ENCODE data around the gene LGALS16. TPM values are rescaled to one million over a fixed set of nuclear protein-coding genes. Genes with fewer than 3 reads are reported as not detected.
"Not testable (repeated sequence)": the region's sequence is repeated elsewhere in the genome, so short reads cannot be mapped to it uniquely, and the experiment has no call there.

The LGALS16 gene, protein sequence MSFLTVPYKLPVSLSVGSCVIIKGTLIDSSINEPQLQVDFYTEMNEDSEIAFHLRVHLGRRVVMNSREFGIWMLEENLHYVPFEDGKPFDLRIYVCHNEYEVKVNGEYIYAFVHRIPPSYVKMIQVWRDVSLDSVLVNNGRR
- not detected for total RNA-seq

- Mint-ChIP-seq H3K27ac (no peak within 1 kb of the TSS), H3K4me3 (no peak within 1 kb of the TSS), H3K27me3 (peaks cover 39% of the 10 kb centered on the region), H3K9me3 (ENCODE audit: low read depth) (no peaks in the 10 kb centered on the region), H3K36me3 (no peaks in the 10 kb centered on the region), H3K4me1 (no peaks in the 10 kb centered on the region)
- CTCF ChIA-PET: no interaction called here
- ATAC-seq (no peak), DNase-seq (no peak)
Observed at GRCh38 chr19:39655613-39656012, at the start of gene LGALS16. TSS of gene LGALS16 (plus strand) at chr19:39655913. CDS start at chr19:39655962, 49 bp downstream.

GRCh38 chr19:39607021-39607420, 48.7 kb upstream of the LGALS16 start:
- DNase-seq: no peak
- CTCF ChIA-PET: no interaction called here
- Mint-ChIP-seq H3K9me3 (ENCODE audit: low read depth) (peaks cover 2% of the 10 kb centered on the region), H3K27me3 (peaks cover 25% of the 10 kb centered on the region), H3K4me1 (no peaks in the 10 kb centered on the region), H3K4me3 (no peak overlapping the region), H3K27ac (no peak overlapping the region), H3K36me3 (no peaks in the 10 kb centered on the region)
- ATAC-seq: no peak

DNA sequence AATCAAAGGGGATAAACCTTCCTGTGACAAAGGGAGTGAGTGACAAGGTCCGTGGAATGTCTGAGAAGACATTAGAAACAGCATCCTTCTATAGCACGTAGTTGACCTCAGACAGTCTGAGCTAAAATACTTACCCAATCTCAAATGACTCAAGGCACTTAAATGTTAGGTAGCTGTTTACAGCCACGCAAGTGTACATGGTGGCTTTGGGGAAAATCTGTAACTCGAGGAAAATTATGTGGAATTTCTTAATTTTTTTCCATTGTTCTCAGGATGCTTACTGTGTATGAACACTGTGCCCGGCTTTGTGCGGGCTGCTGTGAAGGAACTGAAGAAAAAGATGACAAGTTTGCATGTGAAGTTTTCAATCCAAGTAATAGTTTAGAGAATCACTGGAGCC, 48.2 kb upstream of the LGALS16 start:
- peaks cover 30% of the 10 kb centered on the region for H3K27me3 Mint-ChIP-seq
- H3K36me3 Mint-ChIP-seq: no peaks in the 10 kb centered on the region
- H3K4me3 Mint-ChIP-seq: no peak overlapping the region

DNA sequence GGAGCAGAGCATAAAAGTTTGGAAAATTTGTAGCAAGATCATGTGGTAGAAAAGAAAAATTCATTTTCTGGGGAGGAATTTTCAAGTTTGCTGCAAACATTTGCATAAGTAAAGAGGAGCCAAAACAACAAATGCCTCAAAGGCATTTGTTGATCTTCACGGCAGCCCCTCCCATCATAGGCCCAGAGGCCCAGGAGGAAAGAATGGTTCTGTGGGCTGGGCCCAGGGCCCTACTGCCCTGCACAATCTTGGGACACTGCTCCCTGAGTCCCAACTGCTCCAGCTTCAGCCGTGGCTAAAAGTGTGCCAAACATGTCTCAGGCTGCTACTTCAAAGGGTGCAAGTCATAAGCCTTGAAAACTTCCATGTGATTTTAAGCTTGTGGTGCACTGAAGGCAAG, 42.1 kb upstream of the LGALS16 start:
- CTCF ChIA-PET: no interaction called here
- Mint-ChIP-seq H3K9me3 (ENCODE audit: low read depth) (peaks cover 13% of the 10 kb centered on the region), H3K27me3 (peaks cover 37% of the 10 kb centered on the region), H3K36me3 (peaks cover 4% of the 10 kb centered on the region), H3K4me1 (peaks cover 12% of the 10 kb centered on the region), H3K27ac (no peak overlapping the region), H3K4me3 (no peak overlapping the region)
- ATAC-seq: no peak
- DNase-seq: no peak

More for the DNA sequence above, 48.2 kb upstream of the LGALS16 start:
- CTCF ChIA-PET: no interaction called here
- DNase-seq (no peak), ATAC-seq (no peak)
- Mint-ChIP-seq H3K27ac (no peak overlapping the region), H3K9me3 (ENCODE audit: low read depth) (peaks cover 5% of the 10 kb centered on the region), H3K4me1 (no peaks in the 10 kb centered on the region)

GRCh38 chr19:39617745-39618144, 38.0 kb upstream of the LGALS16 start:
- CTCF ChIA-PET: no interaction called here
- peaks cover 16% of the 10 kb centered on the region for H3K4me1 Mint-ChIP-seq
- ATAC-seq (peak; percentile 60), DNase-seq (peak; percentile 57)
- no peak overlapping the region for H3K4me3 Mint-ChIP-seq
- H3K36me3 Mint-ChIP-seq: peaks cover 7% of the 10 kb centered on the region
- peaks cover 7% of the 10 kb centered on the region for H3K9me3 Mint-ChIP-seq (ENCODE audit: low read depth)
- H3K27ac Mint-ChIP-seq: peak overlapping the region; percentile 33
- peaks cover 54% of the 10 kb centered on the region for H3K27me3 Mint-ChIP-seq

GRCh38 chr19:39623946-39624345, 31.8 kb upstream of the LGALS16 start:
- Mint-ChIP-seq H3K4me3 (no peak overlapping the region), H3K27ac (no peak overlapping the region), H3K4me1 (peaks cover 1% of the 10 kb centered on the region), H3K27me3 (peaks cover 65% of the 10 kb centered on the region), H3K36me3 (peaks cover 3% of the 10 kb centered on the region), H3K9me3 (ENCODE audit: low read depth) (no peaks in the 10 kb centered on the region)
- DNase-seq (no peak), ATAC-seq (no peak)
- CTCF ChIA-PET: no interaction called here

DNA sequence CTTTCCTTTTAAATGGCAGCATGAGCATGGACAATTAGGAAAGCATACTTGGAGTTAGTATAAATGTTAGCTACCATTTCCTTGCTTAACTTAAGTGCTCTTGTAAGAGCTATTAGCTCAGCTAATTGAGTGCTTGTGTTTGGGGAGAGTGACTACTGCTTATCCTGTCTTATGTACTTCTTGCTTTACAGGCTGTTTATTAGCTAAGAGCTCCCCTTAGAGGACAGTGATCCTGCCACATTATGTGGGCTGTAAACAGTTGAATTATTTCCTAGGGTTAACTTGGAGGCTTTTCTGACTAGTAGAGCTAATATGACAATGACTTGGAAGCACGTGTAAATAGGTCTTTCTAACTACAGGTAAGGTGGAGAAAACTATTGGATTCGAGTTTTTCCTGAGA, 28.1 kb upstream of the LGALS16 start:
- H3K27ac Mint-ChIP-seq; H3K36me3 Mint-ChIP-seq; DNase-seq; H3K4me1 Mint-ChIP-seq; ATAC-seq; CTCF ChIA-PET; H3K9me3 Mint-ChIP-seq (ENCODE audit: low read depth); H3K4me3 Mint-ChIP-seq: not testable (repeated sequence)
- peaks cover 40% of the 10 kb centered on the region for H3K27me3 Mint-ChIP-seq

DNA sequence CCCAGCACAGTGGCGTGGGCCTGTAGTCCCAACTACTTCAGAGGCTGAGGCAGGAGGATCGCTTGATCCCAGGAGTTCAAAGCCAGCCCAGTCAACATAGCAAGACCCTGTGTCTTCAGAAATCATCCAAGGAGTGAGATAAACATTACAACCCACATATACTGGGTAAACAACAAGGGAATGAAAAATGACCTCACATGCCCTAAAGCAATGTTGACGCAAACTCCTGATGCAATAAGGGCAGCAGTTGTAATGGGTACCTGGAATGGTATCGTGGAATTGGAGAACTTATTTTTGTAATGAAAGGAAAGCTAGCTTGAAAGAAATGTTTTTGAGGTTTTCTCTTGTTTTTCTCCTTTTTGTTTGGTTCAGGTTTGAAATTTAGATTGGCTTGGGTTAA, 24.5 kb upstream of the LGALS16 start:
- Mint-ChIP-seq H3K27ac (no peak overlapping the region), H3K36me3 (no peaks in the 10 kb centered on the region), H3K4me1 (peaks cover 5% of the 10 kb centered on the region), H3K27me3 (peaks cover 35% of the 10 kb centered on the region), H3K4me3 (no peak overlapping the region), H3K9me3 (ENCODE audit: low read depth) (no peaks in the 10 kb centered on the region)
- ATAC-seq (no peak), DNase-seq (no peak)
- CTCF ChIA-PET: no interaction called here

DNA sequence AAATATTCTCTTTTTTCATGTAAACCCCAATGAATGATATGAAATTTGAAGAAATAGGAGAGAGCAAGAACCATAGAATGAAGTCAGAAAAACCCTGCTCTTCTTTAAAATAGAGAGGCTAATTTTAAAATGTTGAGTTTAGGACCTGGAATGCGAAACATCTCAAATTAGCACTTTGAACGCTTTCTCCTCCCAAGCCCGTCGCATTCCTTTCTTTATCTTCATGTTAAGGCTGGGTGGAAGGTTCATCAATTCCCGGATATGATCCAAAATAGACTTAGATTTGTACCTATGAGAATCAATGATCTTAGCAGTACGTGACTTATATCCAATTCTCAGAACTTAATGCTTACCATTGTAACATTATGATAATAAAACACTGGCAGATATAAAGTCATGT, 24.1 kb upstream of the LGALS16 start:
- ATAC-seq: no peak
- H3K27me3 Mint-ChIP-seq: peaks cover 35% of the 10 kb centered on the region
- CTCF ChIA-PET: no interaction called here
- no peaks in the 10 kb centered on the region for H3K9me3 Mint-ChIP-seq (ENCODE audit: low read depth)
- no peaks in the 10 kb centered on the region for H3K36me3 Mint-ChIP-seq
- H3K4me3 Mint-ChIP-seq: no peak overlapping the region
- DNase-seq: no peak
- H3K27ac Mint-ChIP-seq: no peak overlapping the region
- H3K4me1 Mint-ChIP-seq: peaks cover 5% of the 10 kb centered on the region

DNA sequence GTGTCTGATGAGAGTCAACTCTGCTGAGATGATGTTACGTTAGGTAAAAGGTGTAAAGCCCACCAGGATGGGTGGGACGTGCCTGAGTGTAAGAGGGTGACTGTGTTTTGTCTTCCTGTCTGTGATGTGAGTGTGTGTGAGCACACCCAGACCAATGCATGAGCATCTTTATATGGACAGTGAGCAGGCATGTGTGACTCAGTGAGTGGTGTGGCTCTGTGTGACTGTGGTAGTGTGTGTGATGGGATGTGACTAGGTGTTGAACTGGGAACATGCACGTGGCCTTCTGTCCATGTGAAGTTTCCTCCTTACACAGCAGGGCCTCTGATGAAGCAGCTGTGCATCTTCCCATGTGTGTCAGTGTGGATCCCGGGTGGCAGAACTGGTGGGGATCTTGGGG, 17.8 kb upstream of the LGALS16 start:
- Mint-ChIP-seq H3K4me1 (no peaks in the 10 kb centered on the region), H3K27me3 (peaks cover 46% of the 10 kb centered on the region), H3K27ac (no peak overlapping the region), H3K4me3 (no peak overlapping the region), H3K9me3 (ENCODE audit: low read depth) (no peaks in the 10 kb centered on the region), H3K36me3 (no peaks in the 10 kb centered on the region)
- DNase-seq (no peak), ATAC-seq (no peak)
- CTCF ChIA-PET: no interaction called here

DNA sequence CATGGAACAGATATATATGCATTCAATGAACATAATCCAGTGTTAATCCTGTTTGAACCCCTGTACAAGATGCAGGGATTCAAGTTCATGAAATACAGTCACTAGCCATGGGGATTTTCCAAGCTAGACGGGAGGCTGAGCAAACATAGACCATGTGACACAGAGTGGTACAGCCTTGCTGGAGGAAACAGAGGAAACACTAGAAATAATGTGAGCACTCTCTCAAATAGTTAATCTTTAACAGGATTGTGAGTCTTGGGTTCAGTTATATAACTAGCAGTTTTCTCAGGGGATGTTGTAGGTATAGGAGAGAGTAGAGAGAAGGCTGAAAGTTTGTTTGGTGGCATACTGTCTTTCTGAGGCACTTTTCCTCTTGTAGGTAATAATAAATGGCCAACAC, 13.9 kb upstream of the LGALS16 start:
- Mint-ChIP-seq H3K27me3 (peaks cover 37% of the 10 kb centered on the region), H3K27ac (no peak overlapping the region), H3K9me3 (ENCODE audit: low read depth) (no peaks in the 10 kb centered on the region), H3K4me3 (no peak overlapping the region), H3K36me3 (no peaks in the 10 kb centered on the region), H3K4me1 (no peaks in the 10 kb centered on the region)
- DNase-seq: no peak
- ATAC-seq: no peak
- CTCF ChIA-PET: no interaction called here

GRCh38 chr19:39643591-39643990, 12.1 kb upstream of the LGALS16 start:
- Mint-ChIP-seq H3K27me3 (peaks cover 40% of the 10 kb centered on the region), H3K9me3 (ENCODE audit: low read depth) (no peaks in the 10 kb centered on the region), H3K36me3 (no peaks in the 10 kb centered on the region), H3K4me3 (no peak overlapping the region), H3K27ac (no peak overlapping the region), H3K4me1 (no peaks in the 10 kb centered on the region)
- DNase-seq (no peak), ATAC-seq (no peak)
- CTCF ChIA-PET: no interaction called here

DNA sequence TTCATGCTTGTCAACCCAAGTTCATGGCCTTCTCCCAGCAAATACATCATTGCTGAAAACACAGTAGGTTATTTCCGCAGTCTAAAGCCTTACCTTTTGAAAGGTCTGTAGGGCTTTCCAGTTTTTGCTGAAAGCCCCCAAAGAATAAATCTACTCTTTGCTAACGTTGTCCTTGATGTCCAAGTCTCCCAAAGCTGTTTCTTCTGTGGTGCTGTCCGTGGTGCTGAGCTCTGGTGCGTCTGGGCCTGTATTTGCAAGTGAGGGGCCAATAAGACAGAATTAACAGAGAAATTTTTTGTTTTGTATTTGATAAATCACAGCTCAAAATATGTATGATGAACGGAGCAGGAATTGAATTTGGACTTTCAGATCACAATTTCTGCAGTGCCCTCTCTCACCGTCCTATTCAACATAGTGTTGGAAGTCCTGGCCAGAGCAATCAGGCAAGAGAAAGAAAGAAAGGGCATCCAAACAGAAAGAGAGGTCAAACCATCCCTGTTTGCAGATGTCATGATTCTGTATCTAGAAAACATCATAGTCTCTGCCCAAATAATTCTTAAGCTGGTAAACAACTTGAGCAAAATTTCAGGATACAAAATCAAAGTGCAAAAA, 9.8 kb upstream of the LGALS16 start:
- no peak for ATAC-seq
- Mint-ChIP-seq H3K36me3 (no peaks in the 10 kb centered on the region), H3K4me3 (no peak overlapping the region), H3K4me1 (no peaks in the 10 kb centered on the region), H3K9me3 (ENCODE audit: low read depth) (no peaks in the 10 kb centered on the region), H3K27me3 (peaks cover 55% of the 10 kb centered on the region), H3K27ac (no peak overlapping the region)
- DNase-seq: peak; percentile 45
- CTCF ChIA-PET: no interaction called here

- Mint-ChIP-seq H3K27ac (no peak overlapping the region), H3K9me3 (ENCODE audit: low read depth) (no peaks in the 10 kb centered on the region), H3K36me3 (no peaks in the 10 kb centered on the region), H3K27me3 (peaks cover 56% of the 10 kb centered on the region), H3K4me1 (no peaks in the 10 kb centered on the region), H3K4me3 (no peak overlapping the region)
- ATAC-seq (no peak), DNase-seq (no peak)
- CTCF ChIA-PET: no interaction called here
Observed at GRCh38 chr19:39647918-39648317, 7.8 kb upstream of the LGALS16 start.

GRCh38 chr19:39659791-39660190, 4.1 kb downstream of the LGALS16 start:
- no peak overlapping the region for H3K4me3 Mint-ChIP-seq
- no peak overlapping the region for H3K27ac Mint-ChIP-seq
- no peaks in the 10 kb centered on the region for H3K4me1 Mint-ChIP-seq
- ATAC-seq (no peak), DNase-seq (no peak)
- no peaks in the 10 kb centered on the region for H3K36me3 Mint-ChIP-seq
- CTCF ChIA-PET: no interaction called here
- no peaks in the 10 kb centered on the region for H3K9me3 Mint-ChIP-seq (ENCODE audit: low read depth)
- peaks cover 25% of the 10 kb centered on the region for H3K27me3 Mint-ChIP-seq

All from activated CD8-positive, alpha-beta memory T cell treated with anti-CD3 and anti-CD28 coated beads, Interleukin-2, amount 10 ng/mL, durations not matched to agents 7 days and 5 days (primary cell).